Natural killer cell treated with Interleukin-12 subunit alpha and Interleukin-12 subunit beta and Interleukin-15 and Interleukin-18, amount 100 ng/mL, for 72 hours (primary cell): ENCODE measurements around the gene SMIM1. TPM values are rescaled to one million over a fixed set of nuclear protein-coding genes. Genes with fewer than 3 reads are reported as not detected.
"Not testable (repeated sequence)": the region's sequence is repeated elsewhere in the genome, so short reads cannot be mapped to it uniquely, and the experiment has no call there.

ENCODE experiments used
- ATAC-seq, 2 donors: fragments of 150-1000 bp; cut with Tn5 transposase in 1 of 2; sonication (Bioruptor Pico), chemical (Tn5 transposase) in 1 of 2; 2 replicates each; pipeline ENCODE4 v1.10.0; 2021
- DNase-seq: peaks from one replicate; pipeline ENCODE4 v3.0.0; 2022; ENCODE audit warnings: low spot score
- H3K27ac Mint-ChIP-seq, 2 donors: 1 replicate in 1 of 2; 2 replicates in 1 of 2; pipeline ENCODE4 v1.8.0; 2022; ENCODE audit warnings: mixed read lengths in 2 of 2, mild to moderate bottlenecking in 1 of 2, moderate library complexity in 1 of 2
- H3K27me3 Mint-ChIP-seq, 2 donors: 1 replicate in 1 of 2; 2 replicates in 1 of 2; pipeline ENCODE4 v1.8.0; 2022; ENCODE audit warnings: mixed read lengths in 2 of 2
- H3K36me3 Mint-ChIP-seq: one replicate; pipeline ENCODE4 v1.8.0; 2022; ENCODE audit warnings: mixed read lengths
- H3K4me1 Mint-ChIP-seq, 2 donors: 1 replicate in 1 of 2; 2 replicates in 1 of 2; pipeline ENCODE4 v1.8.0; 2022; ENCODE audit warnings: low read depth in 2 of 2, mixed read lengths in 2 of 2, mild to moderate bottlenecking in 1 of 2
- H3K4me3 Mint-ChIP-seq: one replicate; pipeline ENCODE4 v1.8.0; 2022; ENCODE audit warnings: mixed read lengths
- H3K9me3 Mint-ChIP-seq: 2 replicates; pipeline ENCODE4 v1.8.0; 2022; ENCODE audit warnings: mixed read lengths
- total RNA-seq, 2 donors: library from RNA; stranded (reverse); gene quantifications; one replicate each; pipeline ENCODE4 v1.2.3, GENCODE V29; 2022

The SMIM1 gene
- total RNA-seq, 2 donors from 2014 or later, result not detected

DNA sequence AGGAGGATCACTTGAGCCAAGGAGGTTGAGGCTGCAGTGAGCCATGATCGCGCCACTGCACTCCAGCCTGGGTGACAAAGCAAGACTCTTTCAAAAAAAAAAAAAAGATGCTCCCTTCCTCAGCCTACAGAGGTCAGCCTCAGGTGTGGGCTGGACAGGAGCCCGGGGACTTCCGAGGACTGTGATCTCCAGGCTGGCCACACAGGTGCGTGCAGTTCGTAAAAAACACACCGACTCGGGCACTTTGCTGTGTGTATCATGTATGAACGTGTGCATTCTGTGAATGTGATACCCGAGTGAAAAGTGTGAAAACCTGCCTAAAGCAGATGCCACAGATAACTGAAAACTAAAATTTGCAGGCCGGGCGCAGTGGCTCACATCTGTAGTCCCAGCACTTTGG is 28.7 kb upstream of the SMIM1 start:
- no peaks in the 10 kb centered on the region for H3K27me3 Mint-ChIP-seq
- DNase-seq (no peak), ATAC-seq (no peak)
- H3K27ac Mint-ChIP-seq, result no peak overlapping the region
- no peaks in the 10 kb centered on the region for H3K36me3 Mint-ChIP-seq
- H3K4me3 Mint-ChIP-seq, result no peak overlapping the region
- H3K9me3 Mint-ChIP-seq, result no peaks in the 10 kb centered on the region
- H3K4me1 Mint-ChIP-seq, result peaks cover 21% of the 10 kb centered on the region in 2 donors

DNA sequence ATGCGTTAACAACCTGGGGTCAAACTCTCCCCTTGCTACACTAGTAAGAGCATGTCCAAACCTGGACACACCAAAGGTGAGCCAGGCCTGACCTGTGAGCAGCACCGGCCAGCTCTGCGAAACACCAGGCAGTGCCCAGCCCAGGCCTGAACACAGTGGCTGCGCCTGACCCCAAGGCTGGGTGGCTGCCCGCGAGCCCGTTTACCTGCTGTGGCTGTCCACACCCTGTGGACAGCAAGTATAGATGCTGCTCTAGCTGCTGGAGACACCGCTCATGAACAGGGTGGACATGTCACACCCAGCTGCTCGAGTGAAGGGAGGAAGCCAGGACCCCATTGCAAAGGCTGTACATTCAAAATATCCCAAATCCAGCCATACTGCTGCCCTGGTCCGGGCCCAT is 27.9 kb upstream of the SMIM1 start:
- DNase-seq, result no peak
- Mint-ChIP-seq H3K4me3 (no peak overlapping the region), H3K36me3 (no peaks in the 10 kb centered on the region), H3K27ac (no peak overlapping the region), H3K27me3 (no peaks in the 10 kb centered on the region), H3K9me3 (no peaks in the 10 kb centered on the region), H3K4me1 (peaks cover 21% of the 10 kb centered on the region in 2 donors)
- no peak for ATAC-seq

GRCh38 chr1:3745071-3745470 is 27.5 kb upstream of the SMIM1 start:
- H3K9me3 Mint-ChIP-seq, result no peaks in the 10 kb centered on the region
- no peaks in the 10 kb centered on the region for H3K27me3 Mint-ChIP-seq
- no peaks in the 10 kb centered on the region for H3K36me3 Mint-ChIP-seq
- ATAC-seq, result no peak
- peaks cover 21% of the 10 kb centered on the region in 2 donors for H3K4me1 Mint-ChIP-seq
- no peak for DNase-seq
- H3K27ac Mint-ChIP-seq, result peak overlapping the region in 1 of 2 donors; percentile 23
- H3K4me3 Mint-ChIP-seq, result peak overlapping the region; percentile 80

- H3K9me3 Mint-ChIP-seq, result no peaks in the 10 kb centered on the region
- H3K27ac Mint-ChIP-seq, result peak overlapping the region; percentile 23 to 24
- DNase-seq (no peak), ATAC-seq (no peak)
- H3K36me3 Mint-ChIP-seq, result no peaks in the 10 kb centered on the region
- peaks cover 0 to under 1% of the 10 kb centered on the region in 2 donors for H3K27me3 Mint-ChIP-seq
- H3K4me3 Mint-ChIP-seq, result peak overlapping the region; percentile 80
- peaks cover 21% of the 10 kb centered on the region in 2 donors for H3K4me1 Mint-ChIP-seq
Measured at GRCh38 chr1:3745590-3746381, 26.8 kb upstream of the SMIM1 start.

DNA sequence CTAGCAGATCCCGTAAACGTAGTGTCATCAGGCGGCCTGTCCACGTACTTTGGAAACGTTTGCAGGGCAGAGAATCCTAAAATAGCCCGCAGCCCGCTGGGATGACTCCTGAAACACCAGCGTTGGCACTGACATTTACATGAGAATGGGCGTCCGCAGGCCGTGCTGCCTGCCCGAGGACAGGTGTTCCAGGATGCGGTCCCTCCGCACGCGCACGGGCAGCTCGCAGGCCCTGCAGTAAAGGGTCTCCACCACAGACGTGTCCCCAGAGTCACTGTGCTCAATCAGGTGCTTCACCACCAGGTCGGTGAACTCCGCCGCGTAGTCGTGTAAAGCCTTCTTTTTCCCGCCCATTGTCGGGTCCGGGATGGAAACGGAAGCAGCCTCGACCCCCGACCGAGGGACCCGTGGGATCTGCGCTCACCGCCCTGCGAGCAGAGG is 26.1 kb upstream of the SMIM1 start:
- ATAC-seq, result no peak
- peak overlapping the region; percentile 23 to 24 for H3K27ac Mint-ChIP-seq
- H3K4me1 Mint-ChIP-seq, result peaks cover 21% of the 10 kb centered on the region in 2 donors
- H3K27me3 Mint-ChIP-seq, result peaks cover 5 to 6% of the 10 kb centered on the region in 2 donors
- H3K36me3 Mint-ChIP-seq, result no peaks in the 10 kb centered on the region
- H3K4me3 Mint-ChIP-seq, result peak overlapping the region; percentile 80
- DNase-seq, result no peak
- no peaks in the 10 kb centered on the region for H3K9me3 Mint-ChIP-seq

DNA sequence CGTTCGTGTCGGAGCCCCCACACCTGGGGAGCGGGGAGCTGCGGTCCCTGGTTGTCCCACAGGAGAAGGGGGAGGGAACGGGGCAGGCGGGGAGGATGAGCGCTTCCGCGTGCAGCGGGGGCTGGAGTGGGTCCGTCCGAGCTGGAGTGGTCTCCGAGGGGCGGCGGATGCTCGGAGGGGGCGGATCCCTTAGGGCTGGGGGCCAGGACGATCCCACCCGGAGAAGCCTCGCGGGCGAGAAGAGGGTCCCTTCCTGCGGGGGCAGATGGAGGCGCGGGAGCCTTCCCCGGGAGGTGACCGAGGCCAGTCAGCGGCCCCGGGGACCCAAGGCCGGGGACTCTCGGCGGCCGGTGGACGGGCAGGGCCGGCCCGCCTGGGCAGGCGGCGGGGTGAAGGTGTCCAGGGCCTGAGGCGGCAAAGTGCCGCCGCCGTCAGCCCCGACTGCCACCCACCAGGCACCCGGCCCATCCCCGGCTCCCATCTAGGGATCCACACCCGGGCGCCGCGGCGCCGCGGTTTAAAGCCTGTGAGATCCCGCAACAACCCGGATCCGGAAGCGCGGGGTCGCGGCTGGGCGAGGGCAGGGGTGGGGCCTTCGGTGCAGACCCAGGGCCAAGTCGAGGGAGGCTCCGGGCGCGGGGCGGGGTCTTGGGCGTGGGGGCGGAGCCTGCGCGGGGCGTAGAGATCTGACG is 25.6 kb upstream of the SMIM1 start:
- no peaks in the 10 kb centered on the region for H3K36me3 Mint-ChIP-seq

GRCh38 chr1:3747522-3747848 is 25.1 kb upstream of the SMIM1 start:
- Mint-ChIP-seq H3K9me3 (no peaks in the 10 kb centered on the region), H3K4me3 (peak overlapping the region; percentile 80), H3K4me1 (peaks cover 19 to 21% of the 10 kb centered on the region in 2 donors), H3K27me3 (peaks cover 5 to 7% of the 10 kb centered on the region in 2 donors), H3K27ac (peak overlapping the region in 1 of 2 donors; percentile 51), H3K36me3 (no peaks in the 10 kb centered on the region)
- ATAC-seq (no peak), DNase-seq (no peak)

More for the DNA sequence above, 25.6 kb upstream of the SMIM1 start:
- peak; percentile 96 to 97 for ATAC-seq
- peak; percentile 90 for DNase-seq
- H3K27ac Mint-ChIP-seq, result peak overlapping the region in 1 of 2 donors; percentile 24
- peaks cover 5 to 7% of the 10 kb centered on the region in 2 donors for H3K27me3 Mint-ChIP-seq
- H3K4me3 Mint-ChIP-seq, result peak overlapping the region; percentile 80
- peaks cover 19 to 21% of the 10 kb centered on the region in 2 donors for H3K4me1 Mint-ChIP-seq
- H3K9me3 Mint-ChIP-seq, result no peaks in the 10 kb centered on the region

GRCh38 chr1:3747903-3748302 is 24.6 kb upstream of the SMIM1 start:
- no peak for ATAC-seq
- Mint-ChIP-seq H3K27ac (peak overlapping the region in 1 of 2 donors; percentile 51), H3K9me3 (no peaks in the 10 kb centered on the region), H3K27me3 (peaks cover 5 to 7% of the 10 kb centered on the region in 2 donors), H3K4me3 (peak overlapping the region; percentile 80), H3K36me3 (no peaks in the 10 kb centered on the region), H3K4me1 (peaks cover 19 to 21% of the 10 kb centered on the region in 2 donors)
- no peak for DNase-seq

GRCh38 chr1:3748316-3748900 is 24.1 kb upstream of the SMIM1 start:
- H3K4me1 Mint-ChIP-seq, result peaks cover 19 to 21% of the 10 kb centered on the region in 2 donors
- H3K27me3 Mint-ChIP-seq, ATAC-seq, DNase-seq, H3K36me3 Mint-ChIP-seq, H3K9me3 Mint-ChIP-seq: not testable (repeated sequence)
- peak overlapping the region; percentile 80 for H3K4me3 Mint-ChIP-seq
- H3K27ac Mint-ChIP-seq, result peak overlapping the region in 1 of 2 donors; percentile 51

GRCh38 chr1:3749512-3749911 is 23.0 kb upstream of the SMIM1 start:
- peaks cover 5 to 7% of the 10 kb centered on the region in 2 donors for H3K27me3 Mint-ChIP-seq
- H3K9me3 Mint-ChIP-seq, result no peaks in the 10 kb centered on the region
- H3K4me3 Mint-ChIP-seq, result no peak overlapping the region
- H3K4me1 Mint-ChIP-seq, result peaks cover 19 to 21% of the 10 kb centered on the region in 2 donors
- ATAC-seq (no peak), DNase-seq (no peak)
- H3K27ac Mint-ChIP-seq, result no peak overlapping the region
- H3K36me3 Mint-ChIP-seq, result no peaks in the 10 kb centered on the region

- DNase-seq, result no peak
- Mint-ChIP-seq H3K27ac (no peak overlapping the region), H3K4me1 (peaks cover 10 to 15% of the 10 kb centered on the region in 2 donors), H3K27me3 (peaks cover 5 to 7% of the 10 kb centered on the region in 2 donors), H3K36me3 (no peaks in the 10 kb centered on the region), H3K9me3 (no peaks in the 10 kb centered on the region), H3K4me3 (no peak overlapping the region)
- no peak for ATAC-seq
Measured at GRCh38 chr1:3750741-3751140, 21.8 kb upstream of the SMIM1 start.

GRCh38 chr1:3752400-3752945 is 20.1 kb upstream of the SMIM1 start, which contains the start of gene CCDC27:
Gene CCDC27 (plus strand): TSS chr1:3752450. CDS start chr1:3752482, 32 bp downstream.
- Mint-ChIP-seq H3K27me3 (peaks cover 5 to 7% of the 10 kb centered on the region in 2 donors), H3K9me3 (no peaks in the 10 kb centered on the region), H3K36me3 (no peaks in the 10 kb centered on the region), H3K27ac (no peak within 1 kb of the TSS), H3K4me3 (no peak within 1 kb of the TSS), H3K4me1 (peaks cover 5 to 7% of the 10 kb centered on the region in 2 donors)
- ATAC-seq (no peak), DNase-seq (peak; percentile 45)

DNA sequence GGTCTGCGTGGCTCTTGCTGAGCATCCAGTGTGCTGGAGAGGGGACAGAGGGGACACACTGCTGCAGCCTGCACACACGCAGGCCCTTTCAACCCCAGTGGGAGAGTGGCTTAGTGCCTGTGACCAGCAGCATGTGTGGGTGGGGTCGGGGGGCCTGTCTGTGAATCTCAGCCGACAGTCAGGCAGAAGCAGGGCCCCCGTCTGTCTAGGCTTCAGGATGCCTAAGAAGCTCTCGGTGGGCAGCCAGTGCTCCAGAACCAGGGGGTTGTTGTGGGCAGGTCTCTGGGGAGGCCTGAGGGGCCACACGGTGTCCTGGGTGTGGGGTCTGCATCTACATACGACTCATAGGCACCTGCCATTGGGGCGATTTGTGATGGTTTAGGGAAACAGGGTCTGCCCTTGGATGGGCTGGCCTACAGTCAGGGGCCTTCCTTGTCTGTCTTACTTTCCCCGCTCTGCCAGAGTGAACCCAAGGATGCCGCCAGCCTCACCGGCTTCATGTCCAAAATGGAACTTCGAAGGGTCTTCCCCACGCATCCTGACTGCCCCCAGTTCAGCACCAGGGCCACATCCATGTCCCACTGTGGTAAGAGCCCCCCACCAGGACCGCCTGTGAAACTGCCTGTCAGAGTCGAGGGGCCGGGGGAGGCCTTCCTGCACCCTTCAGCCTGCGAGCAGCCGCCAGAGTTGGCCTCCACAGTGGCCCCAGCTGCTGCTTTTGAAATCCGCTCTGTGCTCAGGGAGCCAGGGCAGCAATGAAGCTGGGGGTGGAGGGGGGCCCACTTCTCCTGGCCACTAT is 18.7 kb upstream of the SMIM1 start:
- Mint-ChIP-seq H3K27me3 (peaks cover 5 to 7% of the 10 kb centered on the region in 2 donors), H3K9me3 (no peaks in the 10 kb centered on the region), H3K36me3 (no peaks in the 10 kb centered on the region), H3K4me1 (no peaks in the 10 kb centered on the region), H3K27ac (no peak overlapping the region), H3K4me3 (no peak overlapping the region)
- peak; percentile 58 for DNase-seq
- ATAC-seq, result no peak
